ENCODE measurements around the gene NUDT22.

NUDT22 gene

GRCh38 chr11:64216879-64217278 lies 9.2 kb upstream of the NUDT22 start:
- no peaks in the 10 kb centered on the region for H3K9me3 ChIP-seq (ENCODE audit: control insufficient read depth in 2 of 2, low read length in 2 of 2)
- H3K4me3 ChIP-seq (ENCODE audit: low read length in 2 of 2) = no peak overlapping the region
- no peak overlapping the region for H3K9ac ChIP-seq (ENCODE audit: low read depth in 1 of 2, low read length in 2 of 2)
- H3K36me3 ChIP-seq (ENCODE audit: control insufficient read depth in 2 of 2, insufficient read depth in 2 of 2, low read length in 2 of 2) = peaks cover 13 to 21% of the 10 kb centered on the region in 2 donors
- H3K4me1 ChIP-seq (ENCODE audit: control insufficient read depth in 2 of 2, insufficient read depth in 2 of 2, low read length in 2 of 2) = peaks cover 0 to 2% of the 10 kb centered on the region in 2 donors
- no peaks in the 10 kb centered on the region for H3K27me3 ChIP-seq (ENCODE audit: control insufficient read depth in 2 of 2, insufficient read depth in 2 of 2, low read length in 2 of 2)
- H3K27ac ChIP-seq (ENCODE audit: low read depth in 2 of 2, low read length in 2 of 2) = no peak overlapping the region

GRCh38 chr11:64218628-64219353 lies 7.3 kb upstream of the NUDT22 start:
- no peaks in the 10 kb centered on the region for H3K9me3 ChIP-seq (ENCODE audit: control insufficient read depth in 2 of 2, low read length in 2 of 2)
- no peak overlapping the region for H3K4me3 ChIP-seq (ENCODE audit: low read length in 2 of 2)
- H3K9ac ChIP-seq (ENCODE audit: low read depth in 1 of 2, low read length in 2 of 2) = no peak overlapping the region
- H3K27me3 ChIP-seq (ENCODE audit: control insufficient read depth in 2 of 2, insufficient read depth in 2 of 2, low read length in 2 of 2) = no peaks in the 10 kb centered on the region
- peaks cover 13 to 15% of the 10 kb centered on the region in 2 donors for H3K36me3 ChIP-seq (ENCODE audit: control insufficient read depth in 2 of 2, insufficient read depth in 2 of 2, low read length in 2 of 2)
- H3K4me1 ChIP-seq (ENCODE audit: control insufficient read depth in 2 of 2, insufficient read depth in 2 of 2, low read length in 2 of 2) = peaks cover 0 to 2% of the 10 kb centered on the region in 2 donors
- no peak overlapping the region for H3K27ac ChIP-seq (ENCODE audit: low read depth in 2 of 2, low read length in 2 of 2)

- Histone ChIP-seq H3K4me3 (ENCODE audit: low read length in 2 of 2) (no peak overlapping the region), H3K9me3 (ENCODE audit: control insufficient read depth in 2 of 2, low read length in 2 of 2) (no peaks in the 10 kb centered on the region), H3K27me3 (ENCODE audit: control insufficient read depth in 2 of 2, insufficient read depth in 2 of 2, low read length in 2 of 2) (no peaks in the 10 kb centered on the region), H3K36me3 (ENCODE audit: control insufficient read depth in 2 of 2, insufficient read depth in 2 of 2, low read length in 2 of 2) (peaks cover 13 to 18% of the 10 kb centered on the region in 2 donors), H3K4me1 (ENCODE audit: control insufficient read depth in 2 of 2, insufficient read depth in 2 of 2, low read length in 2 of 2) (peaks cover 0 to 2% of the 10 kb centered on the region in 2 donors), H3K27ac (ENCODE audit: low read depth in 2 of 2, low read length in 2 of 2) (no peak overlapping the region), H3K9ac (ENCODE audit: low read depth in 1 of 2, low read length in 2 of 2) (no peak overlapping the region)
Observed at GRCh38 chr11:64219354-64219684, 6.8 kb upstream of the NUDT22 start.

DNA sequence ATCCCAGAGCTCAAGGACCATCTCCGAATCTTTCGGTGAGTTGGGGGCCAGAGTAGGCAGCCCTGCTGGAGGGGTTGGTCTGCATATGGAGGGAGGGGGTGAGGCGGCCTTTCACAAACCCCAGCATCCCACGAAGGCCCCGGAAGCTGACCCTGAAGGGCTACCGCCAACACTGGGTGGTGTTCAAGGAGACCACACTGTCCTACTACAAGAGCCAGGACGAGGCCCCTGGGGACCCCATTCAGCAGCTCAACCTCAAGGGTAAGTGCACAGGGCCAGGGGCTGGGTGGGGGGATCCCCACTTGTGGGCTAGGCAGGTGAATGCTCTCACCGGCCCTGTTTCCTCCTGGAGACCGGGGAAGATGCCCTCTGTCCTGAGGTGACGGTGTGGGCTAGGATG lies 6.3 kb upstream of the NUDT22 start:
- peaks cover 1 to 2% of the 10 kb centered on the region in 2 donors for H3K4me1 ChIP-seq (ENCODE audit: control insufficient read depth in 2 of 2, insufficient read depth in 2 of 2, low read length in 2 of 2)

GRCh38 chr11:64220271-64220670 lies 5.8 kb upstream of the NUDT22 start:
- no peak overlapping the region for H3K27ac ChIP-seq (ENCODE audit: low read depth in 2 of 2, low read length in 2 of 2)
- no peaks in the 10 kb centered on the region for H3K9me3 ChIP-seq (ENCODE audit: control insufficient read depth in 2 of 2, low read length in 2 of 2)
- no peak overlapping the region for H3K4me3 ChIP-seq (ENCODE audit: low read length in 2 of 2)
- H3K27me3 ChIP-seq (ENCODE audit: control insufficient read depth in 2 of 2, insufficient read depth in 2 of 2, low read length in 2 of 2) = no peaks in the 10 kb centered on the region
- H3K4me1 ChIP-seq (ENCODE audit: control insufficient read depth in 2 of 2, insufficient read depth in 2 of 2, low read length in 2 of 2) = peaks cover 5 to 6% of the 10 kb centered on the region in 2 donors
- H3K36me3 ChIP-seq (ENCODE audit: control insufficient read depth in 2 of 2, insufficient read depth in 2 of 2, low read length in 2 of 2) = peaks cover 13 to 15% of the 10 kb centered on the region in 2 donors
- no peak overlapping the region for H3K9ac ChIP-seq (ENCODE audit: low read depth in 1 of 2, low read length in 2 of 2)

More for the DNA sequence above, 6.3 kb upstream of the NUDT22 start:
- H3K27ac ChIP-seq (ENCODE audit: low read depth in 2 of 2, low read length in 2 of 2) = no peak overlapping the region
- no peaks in the 10 kb centered on the region for H3K27me3 ChIP-seq (ENCODE audit: control insufficient read depth in 2 of 2, insufficient read depth in 2 of 2, low read length in 2 of 2)
- H3K9me3 ChIP-seq (ENCODE audit: control insufficient read depth in 2 of 2, low read length in 2 of 2) = no peaks in the 10 kb centered on the region
- no peak overlapping the region for H3K9ac ChIP-seq (ENCODE audit: low read depth in 1 of 2, low read length in 2 of 2)
- H3K36me3 ChIP-seq (ENCODE audit: control insufficient read depth in 2 of 2, insufficient read depth in 2 of 2, low read length in 2 of 2) = peaks cover 13 to 18% of the 10 kb centered on the region in 2 donors
- no peak overlapping the region for H3K4me3 ChIP-seq (ENCODE audit: low read length in 2 of 2)

- Histone ChIP-seq H3K4me1 (ENCODE audit: control insufficient read depth in 2 of 2, insufficient read depth in 2 of 2, low read length in 2 of 2) (peaks cover 9 to 10% of the 10 kb centered on the region in 2 donors), H3K9me3 (ENCODE audit: control insufficient read depth in 2 of 2, low read length in 2 of 2) (no peaks in the 10 kb centered on the region), H3K4me3 (ENCODE audit: low read length in 2 of 2) (no peak overlapping the region), H3K27me3 (ENCODE audit: control insufficient read depth in 2 of 2, insufficient read depth in 2 of 2, low read length in 2 of 2) (no peaks in the 10 kb centered on the region), H3K9ac (ENCODE audit: low read depth in 1 of 2, low read length in 2 of 2) (no peak overlapping the region), H3K27ac (ENCODE audit: low read depth in 2 of 2, low read length in 2 of 2) (no peak overlapping the region), H3K36me3 (ENCODE audit: control insufficient read depth in 2 of 2, insufficient read depth in 2 of 2, low read length in 2 of 2) (peaks cover 13 to 14% of the 10 kb centered on the region in 2 donors)
Observed at GRCh38 chr11:64220798-64221197, 5.3 kb upstream of the NUDT22 start.

DNA sequence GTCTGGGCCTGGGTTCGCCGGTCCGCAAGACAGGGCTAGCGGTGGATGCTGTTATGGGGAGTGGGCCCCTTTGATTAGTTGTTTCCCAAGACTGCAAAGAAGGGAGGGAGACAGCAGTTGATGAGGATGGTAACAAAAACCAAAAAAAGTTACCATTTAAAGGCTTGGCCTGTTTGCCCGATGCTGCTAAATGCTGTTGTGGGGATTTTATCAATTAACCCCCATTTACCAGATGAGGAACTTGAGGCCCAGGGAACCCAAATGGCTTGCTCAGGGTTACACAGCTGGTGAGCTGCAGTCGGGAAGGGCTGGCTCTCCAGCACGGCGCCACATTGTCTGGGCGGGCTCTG lies 3.4 kb upstream of the NUDT22 start:
- Histone ChIP-seq H3K9me3 (ENCODE audit: control insufficient read depth in 2 of 2, low read length in 2 of 2) (no peaks in the 10 kb centered on the region), H3K4me1 (ENCODE audit: control insufficient read depth in 2 of 2, insufficient read depth in 2 of 2, low read length in 2 of 2) (peaks cover 18 to 23% of the 10 kb centered on the region in 2 donors), H3K27ac (ENCODE audit: low read depth in 2 of 2, low read length in 2 of 2) (peak overlapping the region in 1 of 2 donors; percentile 51), H3K27me3 (ENCODE audit: control insufficient read depth in 2 of 2, insufficient read depth in 2 of 2, low read length in 2 of 2) (no peaks in the 10 kb centered on the region), H3K9ac (ENCODE audit: low read depth in 1 of 2, low read length in 2 of 2) (no peak overlapping the region), H3K4me3 (ENCODE audit: low read length in 2 of 2) (no peak overlapping the region), H3K36me3 (ENCODE audit: control insufficient read depth in 2 of 2, insufficient read depth in 2 of 2, low read length in 2 of 2) (peaks cover 13 to 14% of the 10 kb centered on the region in 2 donors)

- Histone ChIP-seq H3K9me3 (ENCODE audit: control insufficient read depth in 2 of 2, low read length in 2 of 2) (no peaks in the 10 kb centered on the region), H3K9ac (ENCODE audit: low read depth in 1 of 2, low read length in 2 of 2) (no peak overlapping the region), H3K36me3 (ENCODE audit: control insufficient read depth in 2 of 2, insufficient read depth in 2 of 2, low read length in 2 of 2) (peaks cover 13 to 14% of the 10 kb centered on the region in 2 donors), H3K4me1 (ENCODE audit: control insufficient read depth in 2 of 2, insufficient read depth in 2 of 2, low read length in 2 of 2) (peaks cover 19 to 25% of the 10 kb centered on the region in 2 donors), H3K27ac (ENCODE audit: low read depth in 2 of 2, low read length in 2 of 2) (peak overlapping the region in 1 of 2 donors; percentile 51), H3K27me3 (ENCODE audit: control insufficient read depth in 2 of 2, insufficient read depth in 2 of 2, low read length in 2 of 2) (no peaks in the 10 kb centered on the region), H3K4me3 (ENCODE audit: low read length in 2 of 2) (no peak overlapping the region)
Observed at GRCh38 chr11:64223001-64223651, 2.9 kb upstream of the NUDT22 start.

DNA sequence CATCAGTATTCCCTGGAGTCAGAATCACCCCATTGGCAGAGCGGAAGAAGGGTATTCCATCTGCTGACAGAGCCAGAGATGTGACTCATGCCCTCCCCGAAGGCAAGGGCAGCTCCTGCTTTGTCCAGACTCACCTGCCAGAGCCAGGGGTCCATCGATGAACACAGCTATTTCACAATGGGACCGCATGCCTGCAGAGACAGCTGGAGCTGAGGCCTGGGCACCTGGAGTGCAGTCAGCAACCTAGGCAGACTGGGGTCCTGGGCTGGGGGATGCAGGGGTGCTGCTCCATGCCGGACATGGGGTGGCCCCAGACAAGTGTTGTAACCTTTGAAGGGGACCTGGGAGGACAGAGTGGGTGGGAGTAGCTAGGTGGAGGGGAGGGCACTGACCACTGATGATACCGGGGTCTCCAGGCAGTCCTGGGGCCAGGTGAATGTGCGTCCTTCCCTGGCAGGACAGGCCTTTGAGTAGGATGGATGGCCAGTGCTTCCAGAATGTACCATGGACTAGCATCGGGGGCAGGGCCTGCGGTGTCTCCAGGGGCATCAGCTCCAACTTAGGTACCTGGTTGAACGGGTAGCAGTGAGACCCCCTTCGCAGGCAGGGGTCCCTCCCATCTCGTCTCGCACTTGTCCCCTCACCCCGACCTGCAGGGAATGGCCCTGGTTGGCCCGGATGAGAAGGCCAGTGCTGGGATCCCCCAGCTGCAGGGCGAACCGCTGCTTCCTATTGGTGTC lies 1.8 kb upstream of the NUDT22 start:
- H3K27me3 ChIP-seq (ENCODE audit: control insufficient read depth in 2 of 2, insufficient read depth in 2 of 2, low read length in 2 of 2) = no peaks in the 10 kb centered on the region
- no peak overlapping the region for H3K4me3 ChIP-seq (ENCODE audit: low read length in 2 of 2)
- no peak overlapping the region for H3K27ac ChIP-seq (ENCODE audit: low read depth in 2 of 2, low read length in 2 of 2)
- peaks cover 23 to 27% of the 10 kb centered on the region in 2 donors for H3K4me1 ChIP-seq (ENCODE audit: control insufficient read depth in 2 of 2, insufficient read depth in 2 of 2, low read length in 2 of 2)
- H3K9me3 ChIP-seq (ENCODE audit: control insufficient read depth in 2 of 2, low read length in 2 of 2) = no peaks in the 10 kb centered on the region
- no peak overlapping the region for H3K9ac ChIP-seq (ENCODE audit: low read depth in 1 of 2, low read length in 2 of 2)
- H3K36me3 ChIP-seq (ENCODE audit: control insufficient read depth in 2 of 2, insufficient read depth in 2 of 2, low read length in 2 of 2) = peaks cover 12 to 13% of the 10 kb centered on the region in 2 donors

All from mucosa of rectum (tissue), 2 donors.